ENCODE results near the gene COG2. TPM values are rescaled to one million over a fixed set of nuclear protein-coding genes. Genes with fewer than 3 reads are reported as not detected.
"Not testable (repeated sequence)": the region's sequence is repeated elsewhere in the genome, so short reads cannot be mapped to it uniquely, and the experiment has no call there.

Gene COG2
- total RNA-seq, 2 experiments from 2014 or later = 29.6 to 32.3 TPM

DNA sequence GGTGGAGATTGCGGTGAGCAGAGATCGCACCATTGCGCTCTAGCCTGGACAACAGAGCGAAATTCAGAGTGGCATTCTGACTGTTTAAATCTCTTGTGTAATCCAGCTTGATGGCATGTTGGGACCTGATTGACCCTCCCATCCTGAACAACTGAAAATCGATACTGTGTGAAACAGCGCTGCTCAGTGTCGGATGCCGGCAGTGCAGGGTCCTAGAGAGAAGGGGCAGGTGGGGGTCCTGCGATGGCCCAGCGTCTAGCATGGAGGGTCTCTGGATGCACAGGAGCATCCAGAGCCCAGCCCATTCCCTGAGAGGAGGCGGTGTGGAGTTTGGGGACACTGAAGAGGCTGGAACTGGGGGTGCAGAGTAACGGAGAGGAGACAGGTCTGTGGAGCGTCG is 55.8 kb downstream of the COG2 start:
- no peaks in the 10 kb centered on the region for H3K4me1 Mint-ChIP-seq (ENCODE audit: low read depth)
- H3K27ac Mint-ChIP-seq = no peak overlapping the region
- no peaks in the 10 kb centered on the region for H3K9me3 Mint-ChIP-seq
- ChIA-PET CTCF (no interaction called here), POLR2A (no interaction called here)
- no peak for DNase-seq
- intact Hi-C loops (cut with micrococcal nuclease) = no loop called here
- no peak overlapping the region for H3K4me3 Mint-ChIP-seq
- H3K36me3 Mint-ChIP-seq = peaks cover 6% of the 10 kb centered on the region
- no peaks in the 10 kb centered on the region for H3K27me3 Mint-ChIP-seq

- CTCF ChIA-PET; intact Hi-C loops (cut with micrococcal nuclease); H3K4me1 Mint-ChIP-seq (ENCODE audit: low read depth); H3K27ac Mint-ChIP-seq; DNase-seq; H3K4me3 Mint-ChIP-seq; H3K27me3 Mint-ChIP-seq; POLR2A ChIA-PET; H3K9me3 Mint-ChIP-seq; H3K36me3 Mint-ChIP-seq: not testable (repeated sequence)
Observed at GRCh38 chr1:230698964-230699363, 56.7 kb downstream of the COG2 start.

GRCh38 chr1:230699716-230700115 is 57.4 kb downstream of the COG2 start:
- Mint-ChIP-seq H3K9me3 (no peaks in the 10 kb centered on the region), H3K27ac (no peak overlapping the region), H3K4me3 (no peak overlapping the region), H3K27me3 (no peaks in the 10 kb centered on the region), H3K36me3 (no peaks in the 10 kb centered on the region), H3K4me1 (ENCODE audit: low read depth) (no peaks in the 10 kb centered on the region)
- intact Hi-C loops (cut with micrococcal nuclease) = no loop called here
- ChIA-PET CTCF (no interaction called here), POLR2A (no interaction called here)
- DNase-seq = no peak

GRCh38 chr1:230700132-230700531 is 57.9 kb downstream of the COG2 start:
- Mint-ChIP-seq H3K4me1 (ENCODE audit: low read depth) (no peaks in the 10 kb centered on the region), H3K27me3 (no peaks in the 10 kb centered on the region), H3K4me3 (no peak overlapping the region), H3K36me3 (no peaks in the 10 kb centered on the region), H3K9me3 (no peaks in the 10 kb centered on the region), H3K27ac (no peak overlapping the region)
- POLR2A ChIA-PET = no interaction called here
- CTCF ChIA-PET = no interaction called here
- no peak for DNase-seq
- intact Hi-C loops (cut with micrococcal nuclease) = no loop called here

DNA sequence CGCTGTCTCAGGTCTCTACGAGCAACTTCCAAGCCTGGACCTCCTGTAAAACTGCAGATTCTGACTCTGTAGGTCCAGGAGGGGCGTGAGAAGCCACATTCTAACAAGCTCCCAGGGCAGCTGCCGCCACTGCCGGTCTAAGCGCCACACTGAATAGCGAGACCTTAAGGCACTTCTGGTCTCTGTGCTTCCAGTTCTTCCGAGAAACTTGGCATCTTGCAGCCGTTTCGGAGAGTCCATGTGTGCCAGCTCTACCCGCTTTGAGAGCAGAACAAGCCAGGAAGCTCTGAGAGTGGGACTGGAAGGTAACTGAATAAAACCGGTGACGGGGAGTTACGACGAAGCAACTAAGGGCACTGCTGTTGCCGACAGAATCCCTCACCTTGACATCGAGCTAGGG is 59.2 kb downstream of the COG2 start:
- no peaks in the 10 kb centered on the region for H3K27me3 Mint-ChIP-seq
- H3K9me3 Mint-ChIP-seq = no peaks in the 10 kb centered on the region
- H3K4me3 Mint-ChIP-seq = no peak overlapping the region
- intact Hi-C loops (cut with micrococcal nuclease) = no loop called here
- H3K4me1 Mint-ChIP-seq (ENCODE audit: low read depth) = no peaks in the 10 kb centered on the region
- H3K36me3 Mint-ChIP-seq = no peaks in the 10 kb centered on the region
- H3K27ac Mint-ChIP-seq = no peak overlapping the region
- no peak for DNase-seq
- ChIA-PET POLR2A (no interaction called here), CTCF (no interaction called here)

- no peaks in the 10 kb centered on the region for H3K36me3 Mint-ChIP-seq
- POLR2A ChIA-PET = no interaction called here
- no peak for DNase-seq
- intact Hi-C loops (cut with micrococcal nuclease) = no loop called here
- no peak overlapping the region for H3K4me3 Mint-ChIP-seq
- no peaks in the 10 kb centered on the region for H3K4me1 Mint-ChIP-seq (ENCODE audit: low read depth)
- H3K27me3 Mint-ChIP-seq = no peaks in the 10 kb centered on the region
- CTCF ChIA-PET = no interaction called here
- H3K9me3 Mint-ChIP-seq = no peaks in the 10 kb centered on the region
- H3K27ac Mint-ChIP-seq = no peak overlapping the region
Observed at GRCh38 chr1:230701895-230702768, 59.9 kb downstream of the COG2 start.

DNA sequence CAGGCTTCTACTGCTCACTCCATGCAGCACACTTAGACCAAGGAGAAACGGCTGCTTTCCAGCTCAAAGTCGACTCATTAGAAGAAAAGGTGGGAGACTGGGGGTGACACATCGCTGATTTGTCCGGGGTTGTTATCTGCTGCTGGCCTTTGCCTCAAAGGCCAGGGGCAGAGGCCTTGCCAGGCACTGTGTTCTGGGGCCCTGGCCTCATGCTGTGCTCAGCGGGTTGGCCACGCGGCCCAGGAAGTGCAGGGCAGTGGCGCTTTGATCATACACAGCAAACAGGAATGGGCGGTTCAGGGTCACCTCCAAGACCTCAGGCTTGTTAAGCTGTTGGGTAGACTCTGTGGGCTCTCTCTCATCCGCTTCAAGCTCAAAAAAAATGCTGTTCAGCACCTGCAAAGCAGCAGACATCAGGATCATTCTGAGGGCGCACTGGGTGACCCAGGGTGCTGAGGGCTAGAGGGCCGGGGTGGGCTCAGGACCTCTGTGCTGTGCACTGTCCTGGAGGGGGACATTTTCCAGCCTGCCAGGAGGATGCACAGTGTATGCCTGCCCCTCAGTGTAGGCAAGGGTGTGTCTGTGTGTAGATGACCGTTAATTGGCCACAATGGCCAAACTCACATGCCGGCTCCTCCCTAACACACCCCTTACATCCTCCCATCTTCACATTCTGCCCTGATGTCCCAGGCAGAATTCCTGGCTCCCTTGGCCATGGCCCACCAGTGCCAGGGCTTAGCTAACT is 60.8 kb downstream of the COG2 start:
- ChIA-PET POLR2A (no interaction called here), CTCF (no interaction called here)
- no peaks in the 10 kb centered on the region for H3K4me1 Mint-ChIP-seq (ENCODE audit: low read depth)
- no peaks in the 10 kb centered on the region for H3K36me3 Mint-ChIP-seq
- H3K9me3 Mint-ChIP-seq = no peaks in the 10 kb centered on the region
- DNase-seq = no peak
- intact Hi-C loops (cut with micrococcal nuclease) = no loop called here
- H3K27ac Mint-ChIP-seq = no peak overlapping the region
- H3K4me3 Mint-ChIP-seq = no peak overlapping the region
- peaks cover 2% of the 10 kb centered on the region for H3K27me3 Mint-ChIP-seq

- no peaks in the 10 kb centered on the region for H3K9me3 Mint-ChIP-seq
- H3K4me1 Mint-ChIP-seq (ENCODE audit: low read depth) = no peaks in the 10 kb centered on the region
- no peak overlapping the region for H3K4me3 Mint-ChIP-seq
- ChIA-PET POLR2A (no interaction called here), CTCF (no interaction called here)
- intact Hi-C loops (cut with micrococcal nuclease) = no loop called here
- no peak for DNase-seq
- H3K27ac Mint-ChIP-seq = no peak overlapping the region
- no peaks in the 10 kb centered on the region for H3K36me3 Mint-ChIP-seq
- peaks cover 2% of the 10 kb centered on the region for H3K27me3 Mint-ChIP-seq
Observed at GRCh38 chr1:230703679-230704385, 61.6 kb downstream of the COG2 start.

- H3K9me3 Mint-ChIP-seq = no peaks in the 10 kb centered on the region
- ChIA-PET CTCF (no interaction called here), POLR2A (no interaction called here)
- H3K4me1 Mint-ChIP-seq (ENCODE audit: low read depth) = no peaks in the 10 kb centered on the region
- H3K4me3 Mint-ChIP-seq = no peak overlapping the region
- no peak overlapping the region for H3K27ac Mint-ChIP-seq
- intact Hi-C loops (cut with micrococcal nuclease) = no loop called here
- H3K36me3 Mint-ChIP-seq = no peaks in the 10 kb centered on the region
- peaks cover 2% of the 10 kb centered on the region for H3K27me3 Mint-ChIP-seq
- DNase-seq = no peak
Observed at GRCh38 chr1:230704830-230705229, 62.5 kb downstream of the COG2 start.

DNA sequence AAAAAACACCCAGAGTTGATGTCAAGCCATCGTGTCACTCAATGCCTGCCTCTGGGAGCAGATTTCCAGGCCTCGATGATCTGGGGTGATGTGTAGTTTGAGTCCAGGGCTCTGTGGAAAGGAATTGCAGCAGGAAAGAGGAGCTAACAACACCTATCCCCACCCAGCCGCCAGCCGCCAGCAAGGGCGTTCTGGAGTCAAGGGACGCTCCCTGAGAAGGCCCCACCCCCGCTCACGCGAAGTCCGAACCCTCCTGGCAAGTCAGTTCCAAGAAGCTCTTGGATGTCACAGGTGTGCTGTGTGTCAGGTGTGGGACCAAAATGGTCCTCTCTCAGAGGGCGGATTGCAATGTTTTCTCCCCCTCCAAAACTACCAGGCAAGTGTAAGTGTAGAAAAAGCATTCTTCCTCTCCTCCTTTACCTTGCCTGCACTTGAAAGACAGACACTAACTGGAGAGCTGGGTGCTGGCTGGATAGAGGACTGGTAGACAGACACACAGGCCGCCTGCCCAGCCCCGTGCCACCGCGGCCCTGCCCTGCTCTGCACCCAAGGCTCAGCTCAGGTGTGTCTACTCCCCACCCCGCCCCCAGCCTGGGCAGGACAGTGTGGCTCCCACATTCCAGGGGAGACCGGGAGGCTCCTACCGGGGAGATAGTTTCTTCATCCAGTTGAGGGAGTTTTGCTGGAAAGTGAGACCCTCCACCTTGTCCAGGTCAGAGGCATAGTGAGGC is 63.2 kb downstream of the COG2 start:
- Mint-ChIP-seq H3K27ac (no peak overlapping the region), H3K4me1 (ENCODE audit: low read depth) (no peaks in the 10 kb centered on the region), H3K36me3 (no peaks in the 10 kb centered on the region), H3K4me3 (no peak overlapping the region), H3K27me3 (peaks cover 2% of the 10 kb centered on the region), H3K9me3 (no peaks in the 10 kb centered on the region)
- ChIA-PET POLR2A (no interaction called here), CTCF (no interaction called here)
- intact Hi-C loops (cut with micrococcal nuclease) = no loop called here
- DNase-seq = no peak

- DNase-seq = no peak
- ChIA-PET POLR2A (no interaction called here), CTCF (no interaction called here)
- Mint-ChIP-seq H3K9me3 (no peaks in the 10 kb centered on the region), H3K27ac (no peak overlapping the region), H3K4me3 (no peak overlapping the region), H3K4me1 (ENCODE audit: low read depth) (no peaks in the 10 kb centered on the region), H3K27me3 (peaks cover 2% of the 10 kb centered on the region), H3K36me3 (no peaks in the 10 kb centered on the region)
- intact Hi-C loops (cut with micrococcal nuclease) = no loop called here
Observed at GRCh38 chr1:230706020-230706699, 63.9 kb downstream of the COG2 start.
